ENCODE measurements around the gene TNFRSF9.

DNA sequence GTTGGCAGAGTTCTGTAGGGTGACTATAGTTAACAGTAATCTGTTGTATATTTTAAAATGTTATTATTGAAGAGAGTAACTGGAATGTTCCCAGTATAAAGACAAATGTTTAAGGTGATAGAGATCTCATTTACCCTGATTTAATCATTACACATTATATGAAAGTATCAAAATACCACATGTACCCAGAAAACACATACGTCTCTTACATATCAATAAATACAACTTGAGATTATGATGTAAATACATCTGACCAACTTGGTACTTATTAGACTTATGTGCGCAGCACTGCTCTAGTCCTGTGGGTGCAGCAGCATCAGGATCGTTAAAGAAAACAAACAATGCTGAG is 20.2 kb upstream of the TNFRSF9 start:
- no peak for TF ChIP-seq CTCF (IDR thresholded peaks at IDR 0.05; ENCODE audit: extremely low read depth in 1 of 2, insufficient read depth in 1 of 2, low read depth in 1 of 2, low read length in 2 of 2)
- no peak for TF ChIP-seq POLR2AphosphoS5 (IDR thresholded peaks at IDR 0.05; ENCODE audit: insufficient read depth, low read depth, low read length)
- no peak for TF ChIP-seq POLR2A (IDR thresholded peaks at IDR 0.05; ENCODE audit: low read depth, low read length)
- no peak for TF ChIP-seq EZH2 (IDR thresholded peaks at IDR 0.05; ENCODE audit: borderline replicate concordance, low read depth, low read length, severe bottlenecking)
- TF ChIP-seq, protein P1, sequence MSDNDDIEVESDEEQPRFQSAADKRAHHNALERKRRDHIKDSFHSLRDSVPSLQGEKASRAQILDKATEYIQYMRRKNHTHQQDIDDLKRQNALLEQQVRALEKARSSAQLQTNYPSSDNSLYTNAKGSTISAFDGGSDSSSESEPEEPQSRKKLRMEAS (IDR thresholded peaks at IDR 0.05; ENCODE audit: insufficient read depth, insufficient read length) = no peak
- TF ChIP-seq GATA2 (IDR thresholded peaks at IDR 0.05; ENCODE audit: insufficient read depth, insufficient read length, low read depth, low read length) = no peak
- TF ChIP-seq MYC (IDR thresholded peaks at IDR 0.05; ENCODE audit: low read depth, low read length) = no peak
- no peak for TF ChIP-seq JUN (IDR thresholded peaks at IDR 0.05; ENCODE audit: borderline replicate concordance, insufficient read depth, insufficient read length, low read depth)
- no peak for TF ChIP-seq FOS (IDR thresholded peaks at IDR 0.05; ENCODE audit: borderline replicate concordance, insufficient read depth, low read length)
